Parathyroid adenoma (tissue), 2 donors: ENCODE results near the gene CLMN.

ENCODE experiments used
- H2AFZ ChIP-seq: fragments of 300-600 bp; sonication (generic); one replicate; pipeline ENCODE4 v1.7.0; 2017; ENCODE audit warnings: antibody characterized with exemption, mild to moderate bottlenecking
- H3K27ac ChIP-seq: fragments of 300-600 bp; sonication (generic); one replicate; pipeline ENCODE4 v1.7.0; 2017
- H3K27me3 ChIP-seq: fragments of 300-600 bp; sonication (generic); one replicate; pipeline ENCODE4 v1.7.0; 2017; ENCODE audit warnings: low read length; ENCODE audit not compliant: control insufficient read depth, insufficient read depth
- H3K36me3 ChIP-seq: fragments of 300-600 bp; sonication (generic); one replicate; pipeline ENCODE4 v1.7.0; 2017; ENCODE audit warnings: low read length; ENCODE audit not compliant: control insufficient read depth, insufficient read depth
- H3K4me1 ChIP-seq: fragments of 300-600 bp; sonication (generic); one replicate; pipeline ENCODE4 v1.7.0; 2017; ENCODE audit warnings: control low read depth
- H3K4me2 ChIP-seq: fragments of 300-600 bp; sonication (generic); one replicate; pipeline ENCODE4 v1.7.0; 2017; ENCODE audit warnings: low read length
- H3K4me3 ChIP-seq: fragments of 300-600 bp; sonication (generic); one replicate; pipeline ENCODE4 v1.7.0; 2017; ENCODE audit warnings: low read depth, low read length
- H3K79me2 ChIP-seq: fragments of 300-600 bp; sonication (generic); one replicate; pipeline ENCODE4 v1.7.0; 2017; ENCODE audit warnings: control low read depth
- H3K9ac ChIP-seq: fragments of 300-600 bp; sonication (generic); one replicate; pipeline ENCODE4 v1.7.0; 2017; ENCODE audit warnings: mild to moderate bottlenecking
- H3K9me3 ChIP-seq: fragments of 300-600 bp; sonication (generic); one replicate; pipeline ENCODE4 v1.7.0; 2017; ENCODE audit warnings: low read length; ENCODE audit not compliant: control insufficient read depth
- TF ChIP-seq, protein P1 (sequence below): fragments of 300-600 bp; sonication (generic); IDR thresholded peaks from one replicate; pipeline ENCODE4 v1.7.0; 2017; ENCODE audit warnings: antibody characterized with exemption, mild to moderate bottlenecking
- donor health status: primary hyperparathyroidism.

The CLMN gene

DNA sequence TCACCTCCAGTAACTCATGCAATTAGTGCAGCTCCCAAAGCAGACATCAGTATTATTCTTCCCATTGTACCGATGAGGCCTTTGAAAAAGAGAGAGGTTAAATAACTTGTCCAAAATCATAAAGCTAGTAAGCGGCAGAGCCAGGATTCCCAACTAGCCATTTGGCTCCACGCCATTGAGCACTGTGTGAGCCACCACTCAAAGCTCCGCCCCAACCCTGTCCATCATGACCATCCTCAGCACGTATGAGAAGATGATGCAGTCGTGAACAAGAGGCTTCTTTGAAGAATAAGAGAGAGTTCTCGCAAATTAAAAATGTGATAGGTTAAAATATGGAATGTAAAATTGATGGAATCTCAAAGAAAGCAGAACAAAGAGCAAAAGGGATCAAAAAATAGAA is 14.6 kb downstream of the CLMN start:
- no peak overlapping the region for H3K4me2 ChIP-seq
- H3K9me3 ChIP-seq: no peaks in the 10 kb centered on the region
- H3K27me3 ChIP-seq: no peaks in the 10 kb centered on the region
- H3K79me2 ChIP-seq: no peaks in the 10 kb centered on the region
- H3K27ac ChIP-seq: no peak overlapping the region
- H2AFZ ChIP-seq: no peak overlapping the region
- H3K4me3 ChIP-seq: no peak overlapping the region
- no peaks in the 10 kb centered on the region for H3K36me3 ChIP-seq
- H3K4me1 ChIP-seq: peaks cover 8% of the 10 kb centered on the region
- H3K9ac ChIP-seq: no peak overlapping the region
- TF ChIP-seq, protein P1, sequence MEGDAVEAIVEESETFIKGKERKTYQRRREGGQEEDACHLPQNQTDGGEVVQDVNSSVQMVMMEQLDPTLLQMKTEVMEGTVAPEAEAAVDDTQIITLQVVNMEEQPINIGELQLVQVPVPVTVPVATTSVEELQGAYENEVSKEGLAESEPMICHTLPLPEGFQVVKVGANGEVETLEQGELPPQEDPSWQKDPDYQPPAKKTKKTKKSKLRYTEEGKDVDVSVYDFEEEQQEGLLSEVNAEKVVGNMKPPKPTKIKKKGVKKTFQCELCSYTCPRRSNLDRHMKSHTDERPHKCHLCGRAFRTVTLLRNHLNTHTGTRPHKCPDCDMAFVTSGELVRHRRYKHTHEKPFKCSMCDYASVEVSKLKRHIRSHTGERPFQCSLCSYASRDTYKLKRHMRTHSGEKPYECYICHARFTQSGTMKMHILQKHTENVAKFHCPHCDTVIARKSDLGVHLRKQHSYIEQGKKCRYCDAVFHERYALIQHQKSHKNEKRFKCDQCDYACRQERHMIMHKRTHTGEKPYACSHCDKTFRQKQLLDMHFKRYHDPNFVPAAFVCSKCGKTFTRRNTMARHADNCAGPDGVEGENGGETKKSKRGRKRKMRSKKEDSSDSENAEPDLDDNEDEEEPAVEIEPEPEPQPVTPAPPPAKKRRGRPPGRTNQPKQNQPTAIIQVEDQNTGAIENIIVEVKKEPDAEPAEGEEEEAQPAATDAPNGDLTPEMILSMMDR: no peak

DNA sequence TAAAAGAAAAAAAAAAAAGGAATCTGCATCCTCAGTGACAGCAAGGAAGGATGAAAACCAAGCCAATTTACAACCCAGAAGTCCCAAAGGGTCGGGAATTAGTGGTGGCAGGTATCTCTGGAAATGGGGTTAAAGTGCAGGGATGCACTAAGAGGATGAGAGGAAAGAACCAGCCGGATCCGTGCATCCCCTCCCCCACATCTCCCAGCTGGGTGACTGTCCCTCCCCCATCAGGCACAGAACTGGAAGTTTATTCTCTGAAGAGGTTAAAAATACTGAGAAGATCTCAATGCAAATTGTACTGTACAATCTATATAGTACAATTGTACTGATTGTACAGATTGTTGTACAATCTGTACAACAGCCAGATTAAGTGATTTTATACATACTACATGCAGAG is 15.4 kb downstream of the CLMN start:
- Histone ChIP-seq H3K4me2 (no peak overlapping the region), H3K79me2 (no peaks in the 10 kb centered on the region), H3K36me3 (no peaks in the 10 kb centered on the region), H3K9me3 (no peaks in the 10 kb centered on the region), H3K27me3 (no peaks in the 10 kb centered on the region), H3K9ac (no peak overlapping the region), H3K27ac (no peak overlapping the region), H3K4me1 (peaks cover 8% of the 10 kb centered on the region), H2AFZ (no peak overlapping the region), H3K4me3 (no peak overlapping the region)
- TF ChIP-seq, protein P1: no peak

DNA sequence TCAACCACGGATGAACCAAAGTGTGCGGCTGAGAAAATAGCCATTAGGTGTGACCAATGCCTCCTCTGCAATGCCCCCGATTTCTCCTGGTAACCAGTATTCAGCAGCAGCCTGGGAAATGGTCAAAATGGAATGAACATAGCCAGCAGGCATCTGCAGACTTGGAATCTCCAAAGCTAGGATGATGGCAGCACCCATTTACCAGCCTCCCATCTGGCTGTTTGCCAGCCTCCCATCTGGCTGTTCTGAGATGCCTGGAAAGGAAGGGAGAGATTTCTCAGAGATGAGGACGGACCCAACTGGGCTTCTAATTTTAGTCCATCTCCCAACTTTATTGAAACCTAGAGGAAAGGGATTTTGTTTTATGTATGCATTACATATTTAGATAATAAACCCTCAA is 16.2 kb downstream of the CLMN start:
- Histone ChIP-seq H3K9me3 (no peaks in the 10 kb centered on the region), H3K4me1 (peaks cover 8% of the 10 kb centered on the region), H2AFZ (no peak overlapping the region), H3K36me3 (no peaks in the 10 kb centered on the region), H3K79me2 (no peaks in the 10 kb centered on the region), H3K27me3 (no peaks in the 10 kb centered on the region), H3K9ac (no peak overlapping the region), H3K4me2 (no peak overlapping the region), H3K4me3 (no peak overlapping the region), H3K27ac (no peak overlapping the region)
- TF ChIP-seq, protein P1: no peak

DNA sequence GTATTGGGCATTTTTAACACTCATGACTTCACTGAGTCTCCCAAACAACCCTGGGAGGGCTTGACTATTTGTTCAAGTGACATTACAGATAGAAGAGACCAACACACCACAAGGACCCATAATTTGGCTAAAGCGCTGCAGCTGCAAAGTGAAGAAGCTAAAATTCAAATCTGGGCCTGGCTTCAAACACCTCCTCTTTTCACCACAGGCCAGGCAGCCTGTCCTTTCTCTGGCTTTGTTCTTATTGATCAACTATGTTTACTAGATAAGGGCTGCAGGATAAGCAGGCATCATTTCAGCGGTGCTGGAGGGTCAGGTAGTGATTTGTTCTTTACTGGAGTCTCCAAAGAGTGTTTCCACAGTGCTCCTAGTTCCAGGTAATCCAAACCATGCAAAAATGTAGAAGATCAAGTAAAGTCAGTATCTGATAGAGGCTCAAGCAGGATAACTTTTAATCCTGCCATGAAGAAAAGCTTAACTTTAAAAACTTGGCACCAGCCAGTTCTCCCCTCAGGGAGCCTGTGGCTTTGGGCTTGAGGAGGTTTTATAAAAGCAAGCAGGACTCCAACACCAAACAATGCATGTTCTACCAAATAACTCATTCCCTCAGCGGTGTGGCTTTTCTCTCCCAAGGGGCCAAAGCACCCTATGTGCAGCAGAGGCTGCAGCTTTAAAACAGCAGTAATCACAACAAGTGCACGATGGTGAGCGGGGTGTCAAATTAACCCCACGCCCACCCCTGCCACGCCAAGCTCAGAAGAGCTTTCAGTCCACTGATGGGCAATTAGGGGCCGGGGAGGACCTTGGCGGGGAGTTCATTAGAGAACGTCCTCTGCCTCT is 16.8 kb downstream of the CLMN start:
- H3K79me2 ChIP-seq: no peaks in the 10 kb centered on the region
- H2AFZ ChIP-seq: no peak overlapping the region
- no peak overlapping the region for H3K4me3 ChIP-seq
- no peak overlapping the region for H3K9ac ChIP-seq
- H3K4me2 ChIP-seq: no peak overlapping the region
- no peaks in the 10 kb centered on the region for H3K27me3 ChIP-seq
- TF ChIP-seq, protein P1: no peak
- H3K36me3 ChIP-seq: no peaks in the 10 kb centered on the region
- peaks cover 5% of the 10 kb centered on the region for H3K4me1 ChIP-seq
- no peak overlapping the region for H3K27ac ChIP-seq
- no peaks in the 10 kb centered on the region for H3K9me3 ChIP-seq
